Activated CD4-positive, alpha-beta T cell treated with anti-CD3 and anti-CD28 coated beads, Interleukin-2, Interleukin-6, amounts not matched to agents 100 ng/mL and 50 ng/mL, durations not matched to agents 16 hours and 8 hours (primary cell): ENCODE results near the gene ARID5A.
A peak's percentile ranks its signal among the peaks of the same experiment; 100 is the strongest.

Source experiments
- DNase-seq: peaks from one replicate; pipeline ENCODE4 v3.0.0-alpha.2; 2020

Gene ARID5A

DNA sequence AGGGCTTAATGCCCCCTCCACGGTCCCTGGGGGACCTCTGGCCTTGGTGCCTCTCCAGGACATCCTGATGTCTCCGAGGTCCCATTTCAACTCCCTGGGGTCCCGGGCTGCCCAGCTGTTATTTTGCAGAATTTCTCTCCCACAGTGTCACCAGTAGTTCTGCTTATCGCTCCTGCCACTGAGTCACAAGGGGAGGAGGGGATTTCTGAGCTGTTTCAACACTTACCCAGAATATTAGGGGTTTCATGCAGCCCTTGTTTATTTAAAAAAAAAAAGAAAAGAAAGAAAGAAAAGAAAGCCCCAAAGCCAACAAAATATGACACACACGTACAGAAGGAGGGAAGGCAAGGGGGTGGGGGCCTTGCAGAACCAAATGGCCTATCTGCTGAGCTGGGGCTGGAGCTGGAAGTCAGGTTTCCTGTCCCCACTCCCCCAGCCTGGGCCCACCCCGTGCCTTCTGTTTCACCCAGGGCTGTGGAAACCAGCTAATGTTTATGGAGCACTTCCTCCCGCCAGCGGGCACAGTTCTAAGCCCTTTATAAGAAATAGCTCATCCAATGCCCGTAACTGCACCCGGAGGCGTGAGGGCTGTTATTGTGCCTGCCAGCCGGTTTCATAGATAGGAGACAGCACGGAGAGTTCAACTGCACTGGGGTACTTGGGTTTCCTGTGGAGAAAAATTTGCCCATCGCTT is 8.4 kb upstream of the ARID5A start:
- DNase-seq = peak; percentile 90

GRCh38 chr2:96528700-96529375 is 7.7 kb upstream of the ARID5A start:
- DNase-seq = no peak

GRCh38 chr2:96529376-96530143 is 7.0 kb upstream of the ARID5A start:
- no peak for DNase-seq

DNA sequence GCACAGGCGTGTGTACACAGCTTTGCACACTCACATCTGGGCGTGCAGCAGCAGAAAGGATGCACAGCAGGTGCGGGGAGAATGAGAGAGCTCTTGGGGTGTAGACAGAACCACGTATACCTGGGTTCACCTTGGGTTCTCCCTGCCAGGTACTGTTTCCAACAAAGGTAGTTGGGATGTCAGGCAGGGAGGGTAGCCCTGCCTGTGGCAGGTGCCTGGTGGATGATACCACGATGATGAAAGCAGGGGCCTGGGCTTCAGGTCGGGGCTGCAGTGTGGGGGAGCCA is 6.5 kb upstream of the ARID5A start:
- no peak for DNase-seq

- DNase-seq = peak; percentile 55
Measured at GRCh38 chr2:96530474-96531357, 5.8 kb upstream of the ARID5A start.

- no peak for DNase-seq
Measured at GRCh38 chr2:96531366-96531765, 5.2 kb upstream of the ARID5A start.

GRCh38 chr2:96531872-96532505 is 4.6 kb upstream of the ARID5A start:
- peak; percentile 88 for DNase-seq

- no peak for DNase-seq
Measured at GRCh38 chr2:96532641-96533291, 3.8 kb upstream of the ARID5A start.

DNA sequence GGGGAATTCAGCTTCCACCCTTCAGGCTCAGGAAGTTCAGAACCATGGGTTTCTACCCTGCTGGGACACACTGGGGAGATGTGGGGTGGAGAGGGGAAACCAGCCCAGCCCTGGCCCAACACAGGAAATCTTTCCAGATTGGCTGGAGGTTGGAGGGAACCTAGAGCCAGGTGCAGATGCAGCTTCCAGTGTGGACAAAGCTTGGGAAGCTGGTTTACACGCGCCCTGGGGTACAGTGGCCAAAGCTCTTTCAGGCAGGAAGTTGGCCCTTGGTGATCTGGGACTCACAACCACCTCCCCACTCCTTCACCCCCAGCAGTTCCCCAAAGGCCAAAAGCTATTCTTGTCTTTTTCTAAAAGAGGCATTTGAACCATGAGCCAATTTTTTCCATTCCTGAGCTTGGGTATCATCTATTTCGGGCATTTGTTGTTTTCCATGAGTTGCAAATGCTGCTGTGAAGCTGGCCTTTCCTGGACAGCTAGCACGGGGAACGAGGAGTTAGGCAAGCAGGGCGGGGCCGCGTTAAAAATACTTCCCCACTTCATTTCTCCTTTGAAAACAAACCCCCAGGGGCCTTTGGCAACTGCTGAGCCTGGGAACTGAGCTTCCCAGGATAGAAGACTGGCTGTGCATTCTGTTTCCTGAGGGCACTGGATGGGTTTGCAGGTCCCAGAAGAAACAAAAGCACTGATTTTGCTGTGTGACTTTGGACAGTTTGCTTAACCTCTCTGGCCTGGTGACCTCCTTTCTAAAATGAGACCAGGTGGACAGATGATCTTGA is 3.1 kb upstream of the ARID5A start:
- no peak for DNase-seq

GRCh38 chr2:96534141-96534540 is 2.4 kb upstream of the ARID5A start:
- DNase-seq = no peak

DNA sequence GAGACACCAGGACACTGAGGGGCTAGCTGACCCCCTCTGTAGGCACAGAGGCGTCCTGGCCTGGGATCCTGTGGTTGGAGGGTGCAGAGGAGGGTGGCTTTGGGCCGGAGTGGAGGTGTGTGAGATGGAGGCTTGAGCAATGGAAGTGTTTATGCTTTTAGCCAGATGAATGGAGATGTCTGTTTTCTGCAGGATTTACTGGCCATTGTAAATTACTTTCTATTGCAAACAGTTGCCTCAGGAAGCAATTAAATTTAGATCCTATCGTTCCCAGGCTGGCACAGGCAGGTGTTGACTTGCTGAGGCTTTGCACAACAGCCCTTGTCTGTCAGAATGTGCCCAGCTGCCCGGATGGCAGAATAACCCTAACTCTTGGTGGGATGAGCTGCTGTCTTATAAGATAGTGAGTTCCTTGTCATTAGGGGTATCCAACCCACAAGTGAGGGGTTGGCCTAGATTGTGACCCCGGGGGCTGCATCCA is 1.8 kb upstream of the ARID5A start:
- DNase-seq = no peak

- DNase-seq = no peak
Measured at GRCh38 chr2:96535331-96535730, 1.2 kb upstream of the ARID5A start.

DNA sequence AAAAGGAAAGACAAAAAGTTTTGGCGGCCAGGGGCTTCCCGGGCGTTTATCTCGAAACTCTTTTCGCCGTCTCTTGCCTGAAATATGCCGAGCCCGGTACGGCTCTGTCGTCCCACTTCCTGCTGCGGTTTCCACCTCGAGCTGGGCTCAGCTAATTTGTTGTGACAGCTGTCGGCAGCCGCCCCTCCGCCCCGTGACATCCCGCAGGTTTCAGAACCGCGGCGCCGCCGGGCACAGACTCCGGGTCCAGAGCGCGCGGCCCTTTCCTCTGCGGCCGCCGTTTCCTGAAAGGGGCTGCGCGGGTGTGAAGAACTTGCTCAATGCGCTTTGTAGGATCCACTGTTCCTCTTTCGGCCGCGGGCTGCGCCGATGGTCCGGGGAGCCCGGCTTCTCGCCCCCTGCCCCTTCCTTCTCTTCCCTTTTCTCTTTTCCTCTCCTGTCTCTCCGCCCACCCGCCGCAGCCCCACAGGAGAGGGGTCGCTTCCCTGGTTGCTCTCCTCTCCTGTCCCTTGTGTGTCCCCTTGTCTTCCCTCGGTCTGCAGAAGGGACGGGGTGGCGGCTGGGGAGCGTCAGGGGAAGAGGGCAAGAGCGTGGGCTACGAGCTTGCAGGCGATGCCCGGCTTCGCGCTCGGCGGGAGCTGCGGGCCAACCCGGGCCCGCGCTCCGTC is 648 bp downstream of the ARID5A start:
- peak; percentile 94 for DNase-seq

- no peak for DNase-seq
Measured at GRCh38 chr2:96537734-96538486, 1.4 kb downstream of the ARID5A start.

DNA sequence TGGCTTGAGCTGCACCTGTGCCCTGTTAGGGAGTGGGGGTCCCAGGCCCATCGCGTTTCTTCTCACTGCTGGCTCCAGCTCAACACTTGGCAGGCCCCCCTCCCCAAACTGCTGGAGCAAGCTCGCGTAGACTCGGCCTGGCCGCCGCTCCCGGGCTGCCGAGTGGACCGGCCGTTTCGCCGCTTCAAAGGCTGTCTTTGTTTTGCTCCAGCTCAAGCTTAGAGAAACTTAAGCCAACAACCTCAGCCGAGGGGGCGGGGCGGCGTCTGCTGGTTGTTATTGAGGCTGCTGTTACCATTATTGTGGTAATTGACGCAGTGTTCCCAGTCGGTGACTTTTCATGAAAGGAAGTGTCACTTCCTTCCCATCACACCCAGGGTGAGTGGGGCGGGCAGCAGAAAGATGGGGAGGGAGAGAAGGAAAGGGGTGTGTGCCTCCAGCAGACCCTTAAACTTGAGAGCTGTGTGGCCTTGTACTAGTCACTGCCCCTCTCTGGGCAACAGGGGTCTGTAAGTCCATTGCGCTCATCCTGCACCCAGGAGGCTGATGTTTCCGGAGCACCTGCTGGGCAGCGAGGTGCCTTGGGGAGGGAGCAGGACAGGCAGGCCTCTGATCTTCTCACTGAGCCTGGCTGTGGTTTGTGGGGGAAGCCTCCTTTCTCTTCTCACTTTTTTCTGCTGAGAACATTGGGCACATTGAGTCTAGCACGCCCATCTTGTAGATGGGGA is 2.1 kb downstream of the ARID5A start:
- DNase-seq = peak; percentile 87

- no peak for DNase-seq
Measured at GRCh38 chr2:96539215-96539920, 2.8 kb downstream of the ARID5A start.

DNA sequence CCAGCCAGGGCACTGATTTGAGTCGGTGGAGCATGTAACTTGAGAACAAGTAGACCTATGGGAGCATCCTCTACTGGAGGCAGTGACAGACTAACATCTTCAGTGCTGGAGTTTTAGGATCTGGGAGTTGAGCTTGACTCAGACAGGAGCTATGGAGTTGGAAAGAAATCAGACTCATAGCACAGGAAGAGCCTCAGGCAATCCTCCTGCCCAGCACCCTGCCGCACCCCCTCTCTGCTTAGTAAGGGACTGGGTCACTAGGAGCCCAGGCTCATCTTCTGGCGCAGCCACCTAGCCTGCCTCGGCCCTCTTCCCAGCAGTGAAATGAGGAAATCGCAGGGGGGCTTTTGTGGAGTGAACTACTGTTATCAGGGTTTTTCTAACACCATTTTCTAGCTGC is 3.6 kb downstream of the ARID5A start:
- no peak for DNase-seq

DNA sequence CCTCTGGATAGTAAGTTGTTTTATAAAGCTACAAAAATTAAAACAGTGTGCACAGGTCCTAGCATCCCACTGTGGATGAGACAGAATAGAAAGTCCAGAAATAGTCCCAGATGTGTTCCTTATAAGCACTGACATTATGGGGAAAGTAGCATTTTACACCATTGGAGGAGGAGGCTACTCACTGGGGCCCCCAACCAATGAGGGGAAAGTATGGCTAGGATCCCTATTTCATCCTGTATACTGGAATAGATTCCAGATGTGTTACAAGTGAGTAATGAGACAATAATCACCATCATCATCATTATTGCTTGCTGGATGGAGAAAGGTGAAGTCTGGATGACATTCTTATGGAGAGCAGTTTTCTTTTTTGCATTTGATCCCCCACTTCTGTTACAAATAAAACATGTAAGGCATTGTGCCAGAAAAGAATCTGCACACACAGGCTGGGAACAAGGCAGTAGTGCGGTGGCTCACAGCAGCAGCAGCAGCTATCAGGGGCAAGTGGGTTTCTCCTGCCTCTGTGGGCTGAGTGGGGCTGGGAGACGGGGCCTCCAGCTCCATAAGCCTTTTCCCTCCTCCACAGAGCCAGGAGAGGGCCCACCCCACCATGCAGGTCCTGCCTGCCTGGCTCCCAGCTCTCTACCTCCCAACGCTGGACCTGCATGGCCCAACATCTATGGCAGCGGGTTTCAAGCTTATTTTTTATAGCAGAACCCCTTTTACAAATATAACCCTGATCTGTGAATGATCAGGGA is 5.0 kb downstream of the ARID5A start:
- DNase-seq = no peak
